ENCODE results near the gene IFT52. TPM values are rescaled to one million over a fixed set of nuclear protein-coding genes. Genes with fewer than 3 reads are reported as not detected.

The IFT52 gene
- polyA plus RNA-seq, 2 of the 4 experiments (the other 2 are of a cell fraction), result 26.3 to 42.2 TPM

GRCh38 chr20:43636429-43636828 lies 45.7 kb downstream of the IFT52 start (continued):
- TF ChIP-seq POLR2AphosphoS2 (conservative IDR thresholded peaks at IDR 0.05; ENCODE audit: low read length) (no peak), CHD2 (IDR thresholded peaks at IDR 0.05; ENCODE audit: low read length, partially characterized antibody) (no peak), RCOR1 (IDR thresholded peaks at IDR 0.05; ENCODE audit: low read depth, low read length) (no peak), SREBF2 (IDR thresholded peaks at IDR 0.05) (no peak)

GRCh38 chr20:43642548-43642947 lies 51.8 kb downstream of the IFT52 start:
- POLR2A ChIA-PET, result no interaction called here
- TF ChIP-seq ELK1 (IDR thresholded peaks at IDR 0.05; ENCODE audit: low read depth, low read length) (no peak), SMC3 (IDR thresholded peaks at IDR 0.05) (no peak), ZNF302 (CRISPR knock-in tag; IDR thresholded peaks at IDR 0.05) (no peak), HOXA7 (CRISPR knock-in tag; IDR thresholded peaks at IDR 0.05) (no peak), MAZ (IDR thresholded peaks at IDR 0.05; ENCODE audit: borderline replicate concordance, low read depth, low read length) (no peak), ZFP36 (IDR thresholded peaks at IDR 0.05; ENCODE audit: borderline replicate concordance, partially characterized antibody) (no peak), HMGXB4 (CRISPR knock-in tag; IDR thresholded peaks at IDR 0.05; ENCODE audit: borderline replicate concordance) (no peak), CTCF (IDR thresholded peaks at IDR 0.05) (no peak), HOXB5 (CRISPR knock-in tag; IDR thresholded peaks at IDR 0.05) (no peak), TP53 (CRISPR knock-in tag; IDR thresholded peaks at IDR 0.05) (no peak), BCL3 (IDR thresholded peaks at IDR 0.05) (no peak), ATOH8 (CRISPR knock-in tag; IDR thresholded peaks at IDR 0.05; ENCODE audit: low read depth) (no peak), RARB (CRISPR knock-in tag; IDR thresholded peaks at IDR 0.05) (no peak), CEBPB (IDR thresholded peaks at IDR 0.05) (no peak), CBX2 (IDR thresholded peaks at IDR 0.05; ENCODE audit: borderline replicate concordance, low read depth) (no peak), BHLHE40 (IDR thresholded peaks at IDR 0.05; ENCODE audit: low read depth, low read length) (no peak)
- no peak for ATAC-seq
- H3K9me3 ChIP-seq, result no peaks in the 10 kb centered on the region
- FAIRE-seq, result no peak
- H3K4me1 ChIP-seq, result no peaks in the 10 kb centered on the region
- no peak overlapping the region for H3K4me2 ChIP-seq
- CTCF ChIA-PET, result no interaction called here
- no peak overlapping the region for H3K4me3 ChIP-seq
- DNase-seq (ENCODE audit: low read depth in 1 of 2, low spot score in 1 of 2), result no peak
- WGBS (ENCODE audit: missing lambda C conversion rate), result 87% methylated on average over 4 of the region's 4 CpGs
- no peak overlapping the region for H3K27ac ChIP-seq

All from A549 (cell line).